HG02840 (cell line): ENCODE measurements around the gene MRPL9.

Source experiments
- ATAC-seq: cut with Tn5 transposase; IDR thresholded peaks from one replicate; pipeline ENCODE4 v1.9.1; 2021; ENCODE audit warnings: mild to moderate bottlenecking, moderate library complexity, moderate number of reproducible peaks; ENCODE audit not compliant: unreplicated experiment, low FRiP score

MRPL9 gene

GRCh38 chr1:151713874-151714273 lies 49.4 kb downstream of the MRPL9 start:
- ATAC-seq = no peak

DNA sequence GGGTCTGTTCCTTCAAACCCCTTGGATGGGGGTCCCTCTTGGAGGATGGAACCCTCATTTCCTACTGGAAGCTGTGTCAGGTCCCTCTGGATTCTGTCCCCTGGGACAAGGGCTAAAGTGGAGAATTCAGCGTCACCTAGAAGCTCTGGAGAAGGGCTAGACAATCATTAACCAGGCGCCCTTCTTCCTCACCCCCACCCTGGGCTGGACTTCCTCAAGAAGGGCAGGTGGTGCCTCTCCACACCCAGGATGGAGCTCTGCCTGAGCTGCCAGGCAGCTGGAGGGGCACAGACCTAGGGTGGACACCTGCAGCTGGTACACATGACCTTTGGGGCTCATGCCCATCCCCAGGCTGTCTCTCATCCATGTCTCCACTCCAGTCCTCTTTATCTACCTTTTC lies 50.3 kb downstream of the MRPL9 start:
- no peak for ATAC-seq

DNA sequence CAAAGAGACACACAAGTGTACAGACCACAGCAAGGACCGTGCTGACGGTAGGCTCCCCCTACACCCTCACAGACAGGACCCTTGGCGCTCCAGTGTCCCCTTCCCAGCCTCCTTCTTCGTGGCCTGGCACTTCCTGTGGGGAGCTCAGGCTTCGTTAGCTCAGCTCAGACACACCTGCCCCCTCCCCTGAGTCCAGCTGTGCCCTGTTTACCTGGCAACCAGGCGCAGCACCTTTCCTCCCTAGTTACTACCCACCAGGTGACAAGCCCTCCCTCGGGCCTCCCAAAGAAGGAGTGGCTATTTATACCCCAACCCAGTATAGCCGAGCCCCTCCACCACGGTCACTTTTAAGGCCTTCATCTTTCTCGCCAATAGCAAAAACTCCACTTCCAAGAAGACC lies 51.3 kb downstream of the MRPL9 start:
- ATAC-seq = no peak

- ATAC-seq = no peak
These were observed 52.1 kb downstream of the MRPL9 start for GRCh38 chr1:151711044-151711800.

GRCh38 chr1:151710187-151710840 lies 53.0 kb downstream of the MRPL9 start:
- ATAC-seq = no peak
